Endothelial cell of umbilical vein (primary cell): ENCODE results near the gene MEAK7. TPM values are rescaled to one million over a fixed set of nuclear protein-coding genes. Genes with fewer than 3 reads are reported as not detected.

Source experiments
- BruUV-seq: library from RNA; stranded (reverse); fragments of 400-500 nt; replicated peaks from 2 replicates; lab custom pipeline; 2021; lab: Mats Ljungman, UMichigan
- CTCF ChIA-PET: fragments of 300-600, 350-600 bp; sonication (Branson Sonifier 250); formaldehyde crosslinking; loops from one replicate; lab custom pipeline; 2021; ENCODE audit warnings: antibody characterized with exemption, inconsistent platforms; lab: Charles Lee
- POLR2A ChIA-PET: fragments of 300-600, 350-600 bp; sonication (Branson Sonifier 250); formaldehyde crosslinking; loops from one replicate; lab custom pipeline; 2021; ENCODE audit warnings: antibody characterized with exemption, inconsistent platforms; lab: Charles Lee
- DNase-seq: peaks from one replicate; pipeline ENCODE4 v3.0.0-alpha.2; 2011; ENCODE audit warnings: low read depth, low spot score
- FAIRE-seq: peaks from 2 replicates; lab custom pipeline; 2011; peaks lifted over from hg19 to GRCh38; lab: Jason Lieb, UNC
- H2AFZ ChIP-seq: 2 replicates; pipeline ENCODE4 v1.6.0; 2012; ENCODE audit warnings: low read depth, low read length, control low read depth, inconsistent platforms
- H3K27ac ChIP-seq: 2 replicates; pipeline ENCODE4 v1.5.1; 2011; ENCODE audit warnings: low read depth, mild to moderate bottlenecking, control low read depth, low read length, moderate library complexity; ENCODE audit not compliant: insufficient read depth
- H3K27me3 ChIP-seq, 2 experiments: 2 replicates each; pipeline versions ENCODE4 v1.6.0 to v1.6.1; 2011; ENCODE audit warnings: low read length in 2 of 2, mixed read lengths in 1 of 2; ENCODE audit not compliant: control insufficient read depth in 2 of 2, insufficient read depth in 2 of 2
- H3K36me3 ChIP-seq, 2 experiments: 2 replicates in 1 of 2; 3 replicates in 1 of 2; pipeline ENCODE4 v1.5.1; 2011; ENCODE audit warnings: low read length in 2 of 2, mild to moderate bottlenecking in 1 of 2, moderate library complexity in 1 of 2; ENCODE audit not compliant: control insufficient read depth in 2 of 2, insufficient read depth in 2 of 2; ENCODE audit errors: extremely low read depth in 1 of 2
- H3K4me1 ChIP-seq: 3 replicates; pipeline ENCODE4 v1.5.1; 2011; ENCODE audit warnings: mild to moderate bottlenecking, low read length; ENCODE audit not compliant: control insufficient read depth, insufficient read depth; ENCODE audit errors: extremely low read depth
- H3K4me2 ChIP-seq: 2 replicates; pipeline ENCODE4 v1.6.1; 2011; ENCODE audit warnings: low read length, control low read depth, mixed read lengths; ENCODE audit not compliant: insufficient read depth
- H3K4me3 ChIP-seq, 3 experiments: fragments of 200-600 bp in 1 of 3; sonication (generic), shearing (Covaris generic) in 1 of 3; replicated peaks in 1 of 3; 2 replicates each; pipeline ENCODE4 v1.5.1; 2011 to 2016; ENCODE audit warnings: control low read depth in 3 of 3, low read length in 3 of 3, mild to moderate bottlenecking in 2 of 3, inconsistent platforms in 1 of 3, low read depth in 1 of 3, moderate library complexity in 1 of 3; ENCODE audit not compliant: insufficient read depth in 1 of 3
- H3K79me2 ChIP-seq: 2 replicates; pipeline ENCODE4 v1.6.0; 2012; ENCODE audit warnings: low read length, inconsistent platforms; ENCODE audit not compliant: control insufficient read depth, insufficient read depth
- H3K9ac ChIP-seq: replicated peaks from 2 replicates; pipeline ENCODE3; 2011; ENCODE audit warnings: low read length, control low read depth; ENCODE audit not compliant: insufficient read depth; ENCODE audit errors: extremely low read depth
- H3K9me1 ChIP-seq: replicated peaks from 3 replicates; pipeline ENCODE4 v1.6.0; 2011; ENCODE audit warnings: mild to moderate bottlenecking, low read length; ENCODE audit not compliant: control insufficient read depth, insufficient read depth; ENCODE audit errors: extremely low read depth
- H3K9me3 ChIP-seq: replicated peaks from 2 replicates; pipeline ENCODE4 v1.5.1; 2012; ENCODE audit warnings: low read length, inconsistent platforms; ENCODE audit not compliant: control insufficient read depth, insufficient read depth
- H4K20me1 ChIP-seq: replicated peaks from 2 replicates; pipeline ENCODE3; 2011; ENCODE audit warnings: mild to moderate bottlenecking, low read length; ENCODE audit not compliant: control insufficient read depth, insufficient read depth; ENCODE audit errors: extremely low read depth
- CTCF ChIP-seq, 2 donors: IDR thresholded peaks; 1 replicate in 1 of 2; 2 replicates in 1 of 2; pipeline ENCODE4 v1.5.1; 2011; ENCODE audit warnings: low read length in 2 of 2, mild to moderate bottlenecking in 2 of 2, moderate library complexity in 2 of 2, control low read depth in 1 of 2, inconsistent platforms in 1 of 2, low read depth in 1 of 2; ENCODE audit not compliant: insufficient read depth in 1 of 2; ENCODE audit errors: extremely low read depth in 1 of 2
- EZH2 ChIP-seq: IDR thresholded peaks from 2 replicates; pipeline ENCODE4 v1.6.1; 2012; ENCODE audit warnings: borderline replicate concordance, low read depth, mild to moderate bottlenecking, moderate library complexity, low read length, inconsistent platforms; ENCODE audit not compliant: severe bottlenecking
- FOS ChIP-seq: IDR thresholded peaks from 2 replicates; pipeline ENCODE4 v1.6.1; 2011; ENCODE audit warnings: mild to moderate bottlenecking, low read length, moderate library complexity, borderline replicate concordance; ENCODE audit not compliant: insufficient read depth
- GATA2 ChIP-seq: IDR thresholded peaks from 2 replicates; pipeline ENCODE4 v1.7.0; 2011; ENCODE audit warnings: low read depth, mild to moderate bottlenecking, moderate library complexity, mixed read lengths, low read length; ENCODE audit not compliant: insufficient read length, insufficient read depth
- JUN ChIP-seq: IDR thresholded peaks from 2 replicates; pipeline ENCODE4 v1.6.1; 2011; ENCODE audit warnings: borderline replicate concordance, low read depth; ENCODE audit not compliant: insufficient read length, insufficient read depth
- MAX ChIP-seq: IDR thresholded peaks from 2 replicates; pipeline ENCODE4 v1.6.1; 2011; ENCODE audit not compliant: insufficient read depth, insufficient read length
- MYC ChIP-seq: IDR thresholded peaks from one replicate; pipeline ENCODE4 v1.6.1; 2011; ENCODE audit warnings: mild to moderate bottlenecking, low read depth, low read length
- POLR2A ChIP-seq: IDR thresholded peaks from 2 replicates; pipeline ENCODE4 v1.6.1; 2012; ENCODE audit warnings: low read depth, mild to moderate bottlenecking, control low read depth, low read length
- POLR2AphosphoS5 ChIP-seq: IDR thresholded peaks from 2 replicates; pipeline ENCODE4 v1.6.1; 2012; ENCODE audit warnings: low read depth, mild to moderate bottlenecking, control low read depth, low read length, moderate library complexity; ENCODE audit not compliant: insufficient read depth
- dilution Hi-C: fragments of 300-500 bp; cut with MboI; formaldehyde crosslinking; loops from one replicate; pipeline ENCODE4 v1.15.0; 2019; ENCODE audit warnings: low sequenced_read_pairs; ENCODE audit not compliant: extremely low pct_ligation_motif_present
- intact Hi-C: fragments of 100-400 bp; cut with micrococcal nuclease; formaldehyde crosslinking; loops from one replicate; pipeline ENCODE4 v1.10.0; 2022
- polyA plus RNA-seq, 4 experiments: library from polyadenylated mRNA; depleted of rRNA in 3 of 4; stranded (reverse) in 3 of 4; unstranded in 1 of 4; fragments of >200 nt; gene quantifications; 2 replicates each; pipeline versions ENCODE4 v1.2.1 to v1.2.3, GENCODE V29; 2011 to 2012; ENCODE audit warnings: missing spikeins in 1 of 4
- total RNA-seq: library from RNA; stranded (reverse); gene quantifications from 2 replicates; pipeline ENCODE4 v1.2.3, GENCODE V29; 2021

MEAK7 gene
- total and polyA plus RNA-seq, 2 donors (not counting 3 experiments of a cell fraction or from before 2014, with no cell fraction given): 16.2 to 22.7 TPM

GRCh38 chr16:84546669-84547545 is 42.4 kb upstream of the MEAK7 start:
- ChIA-PET CTCF (interaction anchor here (1.2 kb wide), 1 partner anchor 41 kb away, joined by 3 read pairs; no protein-coding TSS in a partner anchor), POLR2A (no interaction called here)
- no peaks in the 10 kb centered on the region for H3K9me1 ChIP-seq
- dilution Hi-C loops (no loop called here), intact Hi-C loops (no loop called here)
- TF ChIP-seq MYC (no peak), JUN (no peak), EZH2 (no peak), POLR2AphosphoS5 (no peak), FOS (no peak), POLR2A (no peak), GATA2 (no peak), CTCF (IDR thresholded peaks at IDR 0.05; ENCODE audit: extremely low read depth in 1 of 2, insufficient read depth in 1 of 2, low read depth in 1 of 2, low read length in 2 of 2) (no peak), MAX (no peak)
- H3K4me1 ChIP-seq: peaks cover 33% of the 10 kb centered on the region
- H3K79me2 ChIP-seq: no peaks in the 10 kb centered on the region
- no peak overlapping the region for H3K4me3 ChIP-seq
- no peak overlapping the region for H3K9ac ChIP-seq
- H3K4me2 ChIP-seq: no peak overlapping the region
- no peak overlapping the region for H2AFZ ChIP-seq
- DNase-seq: no peak
- H3K27ac ChIP-seq: no peak overlapping the region
- H3K9me3 ChIP-seq: no peaks in the 10 kb centered on the region
- H4K20me1 ChIP-seq: no peaks in the 10 kb centered on the region
- no peaks in the 10 kb centered on the region for H3K36me3 ChIP-seq
- no peaks in the 10 kb centered on the region for H3K27me3 ChIP-seq
- BruUV-seq: no TSS peak
- FAIRE-seq: no peak
